NCI-H187 (cell line): Measurements from ENCODE around the gene RPL7A.
A peak's percentile ranks its signal among the peaks of the same experiment; 100 is the strongest.
"Not testable (repeated sequence)": the region's sequence is repeated elsewhere in the genome, so short reads cannot be mapped to it uniquely, and the experiment has no call there.

Experiments used
- DNase-seq, 2 experiments: peaks; one replicate each; lab custom pipeline; 2025; lab: John Stamatoyannopoulos, UW

The RPL7A gene

DNA sequence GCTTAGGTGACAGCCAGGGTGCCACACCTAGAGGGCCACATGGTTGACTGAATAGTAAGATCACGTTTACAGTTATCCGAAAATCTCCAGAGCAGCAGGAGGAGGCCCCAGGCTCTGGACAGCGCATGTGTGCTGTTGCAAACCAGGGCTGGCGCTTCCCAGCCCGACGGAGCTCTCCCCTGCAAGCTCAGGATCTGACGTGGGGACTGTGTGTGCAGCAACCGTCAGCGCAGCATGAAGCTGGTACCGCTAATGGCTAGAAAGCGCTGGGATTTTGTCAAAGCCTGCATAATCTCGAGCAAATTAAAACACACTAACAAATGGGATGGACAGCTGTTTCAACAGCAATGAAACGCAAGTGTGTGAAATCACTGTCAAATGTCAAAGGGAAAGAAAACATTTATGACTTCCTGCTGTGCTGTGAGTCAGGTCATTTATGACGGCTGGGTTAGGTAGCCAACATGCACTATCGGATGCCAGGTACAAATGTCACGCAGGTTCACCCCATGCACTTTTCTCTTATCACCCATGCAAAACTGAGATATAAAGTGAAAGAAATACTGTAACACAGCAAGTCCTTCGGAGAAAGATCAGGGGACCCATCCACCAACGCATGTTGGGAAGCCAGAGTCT is 20.3 kb downstream of the RPL7A start:
- no peak for DNase-seq

DNA sequence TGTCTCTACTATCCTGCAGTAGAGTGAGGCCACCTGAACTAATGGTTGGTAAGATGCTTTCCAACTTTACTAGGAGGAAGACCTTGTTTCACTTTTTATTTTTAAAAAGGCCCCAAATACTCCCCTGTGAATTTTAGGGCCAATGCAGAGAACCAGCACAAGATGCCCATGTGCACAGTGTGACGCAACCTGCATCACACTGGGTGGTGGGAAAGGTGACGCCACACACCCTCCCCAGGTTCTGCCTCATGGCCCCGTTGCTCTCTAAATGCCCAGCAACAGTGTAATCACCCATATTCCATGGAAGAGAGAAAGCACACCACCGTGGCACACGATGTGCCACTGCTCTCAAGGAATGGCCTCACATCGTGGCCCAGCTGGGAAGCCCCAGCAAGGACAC is 21.4 kb downstream of the RPL7A start:
- no peak for DNase-seq

- no peak for DNase-seq
Measured at GRCh38 chr9:133369933-133370332, 21.9 kb downstream of the RPL7A start.

GRCh38 chr9:133370685-133371084 is 22.7 kb downstream of the RPL7A start:
- DNase-seq: no peak

DNA sequence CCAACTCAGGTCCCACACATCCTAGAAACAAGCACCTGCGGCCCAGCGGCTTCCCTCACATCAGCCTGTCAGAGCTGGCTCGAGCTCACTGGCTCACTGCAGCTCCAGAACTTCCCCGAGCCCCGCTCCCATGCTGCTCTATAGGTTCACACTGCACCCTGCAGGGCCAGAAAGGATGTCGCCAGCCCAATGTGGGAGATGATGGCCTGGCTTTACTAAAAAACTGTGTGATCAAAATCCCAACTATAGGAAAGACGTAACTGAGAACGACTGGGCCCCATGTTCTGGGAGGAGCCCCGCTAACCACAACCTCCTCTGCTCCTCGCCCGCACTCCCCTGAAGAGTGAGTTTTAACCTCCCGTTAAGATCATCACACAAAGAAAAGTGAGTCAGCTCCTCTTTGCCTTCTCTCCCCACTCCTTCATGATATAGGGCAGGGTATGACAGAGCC is 23.3 kb downstream of the RPL7A start:
- no peak for DNase-seq

- DNase-seq: no peak
Measured at GRCh38 chr9:133372144-133372543, 24.1 kb downstream of the RPL7A start.

DNA sequence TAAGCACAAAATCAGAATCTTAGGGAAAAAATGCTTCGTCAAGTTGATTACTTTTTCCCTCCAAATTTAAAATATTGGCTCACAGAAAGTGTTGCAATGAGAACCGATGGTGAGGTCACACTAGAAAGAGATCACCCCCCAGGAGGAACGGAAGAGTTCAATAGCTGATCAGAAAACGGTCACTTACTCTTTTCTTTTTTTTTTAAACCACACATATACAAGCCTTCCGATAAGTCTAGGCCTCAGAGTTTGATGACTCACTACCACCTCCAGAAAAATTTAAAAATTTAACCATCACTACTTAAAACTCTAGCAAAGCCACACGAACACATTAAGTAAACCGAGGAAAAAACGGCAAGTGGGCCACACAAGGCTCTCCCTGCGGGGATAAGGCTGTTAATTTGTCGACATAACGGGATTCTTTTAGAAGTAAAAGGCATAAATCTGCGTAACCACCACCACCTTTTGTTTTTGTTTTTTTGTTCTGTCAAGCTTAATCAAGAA is 26.6 kb downstream of the RPL7A start:
- no peak for DNase-seq

DNA sequence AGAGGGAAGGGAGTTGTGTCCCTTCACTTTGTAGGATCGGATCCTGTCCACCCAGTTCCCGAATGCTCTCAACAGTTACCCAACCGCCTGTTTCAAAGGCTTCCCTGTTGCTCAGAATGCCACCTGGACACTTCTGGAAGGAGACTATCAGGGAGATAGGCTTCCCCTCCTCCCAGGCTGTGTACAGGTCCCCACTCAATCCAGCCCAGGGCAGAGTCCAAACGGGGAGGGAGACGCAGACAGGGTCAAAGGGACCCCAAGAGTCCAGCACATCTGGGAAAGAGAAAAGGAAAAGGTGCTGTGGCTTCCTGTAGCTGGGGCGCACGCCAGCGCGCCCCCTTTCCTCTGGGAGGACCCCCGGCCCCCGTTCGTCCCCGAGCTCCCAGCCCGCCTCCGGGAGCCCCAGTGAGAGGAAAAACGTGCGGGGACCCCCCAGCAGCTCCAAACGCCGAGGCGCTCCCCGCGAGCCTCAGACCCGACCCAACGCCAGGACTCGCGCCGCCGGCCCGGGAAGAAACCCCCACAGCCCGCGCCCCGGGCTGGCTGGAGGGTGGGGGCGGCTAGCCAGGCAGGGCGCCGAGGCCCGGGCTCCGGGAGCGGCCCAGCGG is 27.2 kb downstream of the RPL7A start:
- no peak for DNase-seq

DNA sequence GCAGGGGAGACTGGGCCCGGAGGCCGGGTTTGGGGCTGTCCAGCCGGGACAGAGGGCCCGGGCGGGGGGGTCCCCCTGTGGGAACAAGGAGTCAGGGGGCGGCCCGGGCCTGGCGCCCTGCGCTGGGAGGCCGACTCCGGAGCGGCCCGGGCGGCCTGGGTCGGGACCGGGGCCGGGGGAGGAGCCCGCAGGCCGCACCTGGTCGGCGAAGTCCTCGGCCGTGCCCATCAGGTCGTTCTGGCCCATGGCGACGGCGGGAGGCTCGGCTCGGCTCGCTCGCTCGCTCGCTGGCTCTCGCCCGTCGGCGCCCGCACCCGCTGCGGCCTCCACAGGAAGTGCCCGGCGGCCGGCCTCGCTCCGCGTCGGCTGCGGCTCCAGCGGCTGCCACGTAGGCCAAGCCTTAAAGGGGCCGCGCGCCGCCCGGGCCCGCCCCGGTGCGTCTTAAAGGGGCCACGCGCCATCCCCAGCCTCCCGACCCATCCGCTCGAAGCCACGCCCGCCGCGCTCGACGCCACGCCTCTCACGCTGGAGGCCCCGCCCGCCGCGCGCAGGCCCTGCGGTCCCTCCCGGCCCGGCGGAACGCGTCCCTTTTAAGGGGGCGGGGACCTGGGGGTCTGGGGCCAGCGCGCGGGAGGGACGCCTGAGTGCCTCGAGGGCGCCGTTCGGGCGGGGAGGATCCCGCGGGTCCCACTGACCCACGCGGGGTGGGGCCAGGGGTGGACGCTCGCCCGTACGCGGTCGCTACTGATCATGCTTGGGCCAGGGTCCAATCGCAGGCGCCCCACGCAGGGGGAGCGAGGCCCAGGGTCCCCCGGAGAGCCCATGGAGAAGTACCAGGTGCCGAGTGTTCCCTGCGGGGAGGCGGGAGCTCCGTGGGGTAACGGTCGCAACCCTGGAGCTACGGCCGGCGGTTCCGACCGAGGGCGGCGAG is 28.0 kb downstream of the RPL7A start, which contains the start of the genes STKLD1 and SURF4:
TSS of gene STKLD1 (plus strand) at position 643 of the 931 bp plus-strand sequence. CDS start at position 751, 108 bp downstream.
TSS of gene SURF4 (minus strand) at position 337 of the 931 bp plus-strand sequence. CDS start at position 246, 91 bp downstream.
- DNase-seq: peak; percentile 50 to 86

GRCh38 chr9:133377280-133377679 is 29.3 kb downstream of the RPL7A start:
- not testable (repeated sequence) for DNase-seq

- no peak for DNase-seq
Measured at GRCh38 chr9:133377721-133378216, 29.8 kb downstream of the RPL7A start.

DNA sequence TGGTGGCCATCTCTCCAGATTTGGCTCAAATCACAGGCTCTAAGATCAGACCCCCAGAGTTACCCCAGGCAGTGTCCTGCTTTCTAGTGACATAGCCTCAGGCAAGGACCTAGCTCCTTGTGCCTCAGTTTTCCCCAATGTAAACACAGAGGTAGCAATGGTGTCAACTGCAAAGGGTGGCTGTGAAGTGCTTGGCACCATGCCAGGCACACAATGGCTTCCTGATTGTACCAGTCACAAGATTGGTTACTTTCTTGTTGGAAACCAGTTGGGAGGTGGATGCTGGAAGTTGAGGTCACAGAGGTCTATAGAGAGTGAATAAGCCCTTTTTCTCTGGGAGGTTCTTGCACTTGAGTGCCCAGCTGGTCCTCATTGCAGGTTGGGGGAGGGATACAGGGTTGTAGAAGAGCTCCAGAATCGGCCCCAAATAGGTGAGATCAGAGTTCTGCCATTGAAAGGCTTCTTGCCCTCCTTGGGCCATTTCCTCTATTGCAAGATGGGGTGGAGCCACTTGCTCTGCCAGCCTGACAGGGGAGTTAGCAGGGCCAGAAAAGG is 30.5 kb downstream of the RPL7A start:
- no peak for DNase-seq

GRCh38 chr9:133379153-133380086 is 31.4 kb downstream of the RPL7A start:
- no peak for DNase-seq

DNA sequence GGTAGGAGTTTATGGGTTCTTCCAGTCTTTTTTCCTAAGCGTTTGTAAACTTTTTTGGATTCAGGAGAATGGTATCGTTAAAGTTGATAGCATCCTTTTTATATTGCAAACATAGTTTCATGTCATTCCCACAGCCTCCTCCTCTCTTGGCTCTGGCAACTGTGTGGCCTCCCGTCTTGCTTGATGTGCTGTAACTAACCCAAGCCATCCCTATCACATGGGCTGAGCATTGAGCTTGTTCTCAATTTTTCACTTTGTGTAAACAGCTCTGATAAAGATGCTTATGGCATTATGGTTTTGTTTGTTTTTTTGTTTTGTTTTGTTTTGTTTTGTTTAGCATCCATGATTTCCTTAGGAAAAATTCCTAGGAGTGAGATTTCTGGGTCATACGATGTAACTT is 32.7 kb downstream of the RPL7A start:
- no peak for DNase-seq

- no peak for DNase-seq
Measured at GRCh38 chr9:133382507-133383141, 34.6 kb downstream of the RPL7A start.

DNA sequence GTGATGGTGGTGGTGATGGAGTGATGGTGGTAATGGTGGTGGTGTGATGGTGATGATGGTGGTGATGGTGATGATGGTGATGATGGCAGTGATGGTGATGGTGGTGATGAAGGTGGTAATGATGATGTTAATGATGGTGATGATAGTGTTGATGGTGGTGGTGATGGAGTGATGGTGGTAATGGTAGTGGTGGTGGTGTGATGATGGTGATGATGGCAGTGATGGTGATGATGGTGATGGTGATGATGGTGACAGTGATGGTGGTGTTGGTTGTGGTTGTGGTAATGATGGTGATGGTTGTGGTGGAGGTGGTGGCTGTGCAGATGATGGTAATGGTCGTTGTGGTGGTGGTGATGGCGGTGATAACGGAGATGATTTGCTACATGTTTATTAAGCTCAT is 35.4 kb downstream of the RPL7A start:
- DNase-seq: no peak

GRCh38 chr9:133384736-133385321 is 36.8 kb downstream of the RPL7A start:
- DNase-seq: no peak

GRCh38 chr9:133385452-133385851 is 37.4 kb downstream of the RPL7A start:
- DNase-seq: no peak

- no peak for DNase-seq
Measured at GRCh38 chr9:133386338-133386737, 38.3 kb downstream of the RPL7A start.

- no peak for DNase-seq
Measured at GRCh38 chr9:133387680-133388079, 39.7 kb downstream of the RPL7A start.
